Ectodermal cell (in vitro differentiated cells): ENCODE measurements around the gene FUT9.
"Not testable (repeated sequence)": the region's sequence is repeated elsewhere in the genome, so short reads cannot be mapped to it uniquely, and the experiment has no call there.

Experiments used
- H3K27ac ChIP-seq: 2 replicates; pipeline ENCODE4 v1.7.0; 2013; ENCODE audit warnings: mild to moderate bottlenecking, low read depth, low read length; ENCODE audit not compliant: insufficient read depth, poor library complexity, severe bottlenecking
- H3K27me3 ChIP-seq: 2 replicates; pipeline ENCODE4 v1.7.0; 2013; ENCODE audit warnings: mild to moderate bottlenecking, low read length; ENCODE audit not compliant: insufficient read depth, control insufficient read depth, poor library complexity, severe bottlenecking
- H3K36me3 ChIP-seq: one replicate; pipeline ENCODE4 v1.7.0; 2013; ENCODE audit warnings: low read length; ENCODE audit not compliant: control insufficient read depth, insufficient read depth
- H3K4me1 ChIP-seq: one replicate; pipeline ENCODE4 v1.7.0; 2013; ENCODE audit warnings: low read length; ENCODE audit not compliant: control insufficient read depth, insufficient read depth
- H3K4me3 ChIP-seq: 2 replicates; pipeline ENCODE4 v1.7.0; 2013; ENCODE audit warnings: low read depth, low read length, control low read depth; ENCODE audit not compliant: insufficient read depth
- H3K9me3 ChIP-seq: 2 replicates; pipeline ENCODE4 v1.7.0; 2013; ENCODE audit warnings: mild to moderate bottlenecking, low read length, moderate library complexity; ENCODE audit not compliant: control insufficient read depth
- WGBS, 2 experiments: methylation state at CpG; one replicate each; pipeline ENCODE4 v1.1.7; 2013; ENCODE audit warnings: missing lambda C conversion rate in 2 of 2; 5-methylcytosine and 5-hydroxymethylcytosine counted together

The FUT9 gene

DNA sequence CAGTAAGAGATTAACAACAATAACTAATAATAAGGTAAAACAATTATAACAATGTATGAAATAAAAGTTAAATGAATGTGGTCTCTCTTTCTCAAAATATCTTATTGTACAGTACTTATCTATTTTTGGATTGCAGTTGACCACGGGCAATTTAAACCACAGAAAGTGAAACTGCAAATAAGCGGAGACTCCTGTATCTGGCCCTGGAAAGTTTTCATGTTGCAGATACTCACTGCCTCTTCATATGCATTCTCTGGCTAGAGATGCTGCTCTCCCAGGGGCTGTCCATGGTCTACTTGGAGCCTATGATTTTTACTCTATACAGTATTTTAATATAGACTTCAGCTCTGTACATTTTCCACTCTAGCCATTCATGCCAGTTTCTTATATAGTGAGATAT, 230.8 kb downstream of the FUT9 start:
- H3K4me1 ChIP-seq, result no peaks in the 10 kb centered on the region
- no peaks in the 10 kb centered on the region for H3K9me3 ChIP-seq
- no peak overlapping the region for H3K27ac ChIP-seq
- no peaks in the 10 kb centered on the region for H3K27me3 ChIP-seq
- H3K4me3 ChIP-seq, result no peak overlapping the region
- WGBS, 2 experiments, result 96 to 98% methylated on average over 2 of the region's 2 CpGs
- H3K36me3 ChIP-seq, result no peaks in the 10 kb centered on the region

DNA sequence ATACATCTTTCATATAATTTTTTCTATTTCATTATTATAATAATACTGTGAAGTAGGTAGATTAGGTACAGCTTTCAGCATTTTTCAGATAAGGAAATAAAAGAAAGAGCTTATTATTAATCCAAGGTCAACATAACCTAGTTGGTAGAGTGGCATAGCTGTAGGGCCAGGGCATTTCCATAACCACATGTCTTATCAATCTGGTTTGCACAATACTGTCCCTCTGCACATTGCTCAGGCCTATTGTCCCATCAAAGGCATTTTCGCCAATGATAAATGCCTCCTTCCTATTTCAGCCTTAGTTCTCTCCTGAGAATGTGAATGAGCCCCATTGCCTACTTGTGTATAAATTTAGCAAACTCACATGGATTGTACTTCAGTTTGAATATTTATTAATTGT, 234.0 kb downstream of the FUT9 start:
- H3K27ac ChIP-seq, result no peak overlapping the region
- H3K4me1 ChIP-seq, result no peaks in the 10 kb centered on the region
- H3K4me3 ChIP-seq, result no peak overlapping the region
- H3K36me3 ChIP-seq, result no peaks in the 10 kb centered on the region
- no peaks in the 10 kb centered on the region for H3K27me3 ChIP-seq
- WGBS, 2 experiments, result 88 to 100% methylated on average over 1 of the region's 1 CpG
- H3K9me3 ChIP-seq, result no peaks in the 10 kb centered on the region

GRCh38 chr6:96257751-96258150, 242.0 kb downstream of the FUT9 start:
- H3K36me3 ChIP-seq, result no peaks in the 10 kb centered on the region
- H3K4me3 ChIP-seq, result no peak overlapping the region
- WGBS, 2 experiments, result no CpG with 5 or more reads among the region's 1 CpG
- no peaks in the 10 kb centered on the region for H3K9me3 ChIP-seq
- H3K27me3 ChIP-seq, result no peaks in the 10 kb centered on the region
- H3K27ac ChIP-seq, result no peak overlapping the region
- H3K4me1 ChIP-seq, result no peaks in the 10 kb centered on the region

DNA sequence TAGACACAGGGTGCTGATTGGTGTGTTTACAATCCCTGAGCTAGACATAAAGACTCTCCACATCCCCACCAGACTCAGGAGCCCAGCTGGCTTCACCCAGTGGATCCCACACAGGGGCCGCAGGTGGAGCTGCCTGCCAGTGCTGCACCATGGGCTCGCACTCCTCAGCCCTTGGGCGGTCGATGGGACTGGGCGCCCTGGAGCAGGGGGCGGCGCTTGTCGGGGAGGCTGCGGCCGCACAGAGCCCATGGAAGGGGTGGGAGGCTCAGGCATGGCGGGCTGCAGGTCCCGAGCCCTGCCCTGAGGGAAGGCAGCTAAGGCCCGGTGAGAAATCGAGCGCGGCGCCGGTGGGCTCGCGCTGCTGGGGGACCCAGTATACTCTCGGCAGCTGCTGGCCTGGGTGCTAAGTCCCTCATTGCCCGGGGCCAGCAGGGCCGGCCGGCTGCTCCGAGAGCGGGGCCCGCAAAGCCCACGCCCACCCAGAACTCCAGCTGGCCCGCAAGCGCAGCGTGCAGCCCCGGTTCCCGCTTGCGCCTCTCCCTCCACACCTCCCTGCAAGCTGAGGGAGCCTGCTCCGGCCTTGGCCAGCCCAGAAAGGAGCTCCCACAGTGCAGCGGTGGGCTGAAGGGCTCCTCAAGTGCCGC, 245.1 kb downstream of the FUT9 start:
- 96% methylated on average over 37 of the region's 37 CpGs for WGBS, 2 experiments
- not testable (repeated sequence) for H3K27me3 ChIP-seq, H3K4me3 ChIP-seq

More for the DNA sequence above, 245.1 kb downstream of the FUT9 start:
- not testable (repeated sequence) for H3K27ac ChIP-seq, H3K36me3 ChIP-seq, H3K9me3 ChIP-seq, H3K4me1 ChIP-seq
